SIG-M5 (cell line): ENCODE results near the gene HOXB7.

Experiments used
- DNase-seq: peaks from one replicate; lab custom pipeline; 2025; lab: John Stamatoyannopoulos, UW

Gene HOXB7

DNA sequence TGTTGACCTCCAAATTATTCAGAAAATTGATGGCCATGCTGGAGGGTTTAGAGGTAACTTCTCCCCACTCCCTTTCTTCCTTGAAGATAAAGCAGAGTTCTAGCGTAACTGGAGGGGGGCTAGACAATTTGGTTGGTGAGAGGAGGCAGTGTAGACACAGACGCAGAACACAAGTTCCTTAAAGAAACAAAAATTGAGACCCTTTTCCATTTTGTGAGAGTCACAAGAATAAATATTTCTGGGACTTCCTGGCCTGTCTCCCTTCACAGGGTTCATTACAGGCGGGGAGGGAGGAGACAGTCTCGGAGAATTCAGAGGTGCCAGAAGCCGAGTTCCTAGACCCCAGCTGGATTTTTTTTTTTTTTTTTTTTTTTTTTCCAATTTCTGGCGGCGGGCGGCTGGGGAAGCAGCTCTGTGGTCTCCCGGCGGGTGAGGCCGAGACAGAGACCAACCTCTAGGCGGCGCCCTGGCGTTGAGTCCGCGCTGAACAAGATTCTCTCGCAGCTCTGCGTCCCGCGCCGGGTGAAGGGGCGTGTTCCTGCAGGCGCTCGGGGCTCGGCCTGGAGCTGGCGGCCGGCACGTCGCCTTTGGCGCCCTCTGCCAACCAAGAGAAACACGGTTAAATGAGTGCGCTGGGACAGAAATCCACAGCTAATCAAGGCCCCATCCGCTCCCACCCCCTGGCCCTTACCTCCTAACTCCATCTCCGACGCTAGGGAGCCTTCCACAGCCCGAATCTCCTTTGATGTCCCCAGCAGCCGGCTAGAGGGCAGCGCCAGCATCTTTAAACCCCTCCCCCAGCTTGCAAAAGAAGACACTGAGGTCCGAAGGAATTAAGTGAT, 25.6 kb upstream of the HOXB7 start:
- DNase-seq = no peak

- DNase-seq = no peak
These were observed 23.8 kb upstream of the HOXB7 start for GRCh38 chr17:48634493-48635208.

- no peak for DNase-seq
These were observed 22.5 kb upstream of the HOXB7 start for GRCh38 chr17:48633266-48633677.

DNA sequence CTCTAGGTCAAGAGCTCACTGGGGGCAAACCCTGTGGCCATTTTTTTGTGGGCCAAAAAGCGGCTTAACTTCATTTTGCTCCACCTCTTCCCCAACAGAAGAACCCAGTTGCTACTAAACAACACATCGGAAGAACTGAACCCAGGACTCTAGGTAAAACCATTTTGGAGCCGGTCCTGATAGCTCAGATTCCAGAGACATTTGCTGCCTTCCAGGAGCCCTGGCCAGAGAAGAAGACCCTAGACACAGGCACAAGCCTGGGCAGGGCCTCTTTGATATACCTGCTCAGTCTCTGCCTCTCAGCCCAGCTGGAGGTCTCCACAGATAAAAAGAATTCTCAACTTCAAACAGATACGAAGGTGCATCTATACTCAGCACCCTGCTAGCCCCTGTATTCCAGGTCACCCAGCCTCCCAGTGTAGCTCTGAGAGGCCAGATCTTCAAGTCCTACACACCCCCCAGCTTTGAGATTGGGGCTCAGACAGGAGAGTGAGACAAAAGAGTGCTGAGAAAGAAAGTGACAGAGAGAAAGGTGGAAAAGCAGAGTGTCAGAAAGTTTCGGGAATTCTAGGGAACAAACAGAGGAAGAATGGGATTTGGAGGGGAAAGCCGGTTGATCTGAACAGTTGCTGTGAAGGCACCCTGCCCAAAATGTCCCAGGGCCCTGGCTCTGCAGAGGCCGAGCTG, 21.9 kb upstream of the HOXB7 start:
- DNase-seq = no peak

DNA sequence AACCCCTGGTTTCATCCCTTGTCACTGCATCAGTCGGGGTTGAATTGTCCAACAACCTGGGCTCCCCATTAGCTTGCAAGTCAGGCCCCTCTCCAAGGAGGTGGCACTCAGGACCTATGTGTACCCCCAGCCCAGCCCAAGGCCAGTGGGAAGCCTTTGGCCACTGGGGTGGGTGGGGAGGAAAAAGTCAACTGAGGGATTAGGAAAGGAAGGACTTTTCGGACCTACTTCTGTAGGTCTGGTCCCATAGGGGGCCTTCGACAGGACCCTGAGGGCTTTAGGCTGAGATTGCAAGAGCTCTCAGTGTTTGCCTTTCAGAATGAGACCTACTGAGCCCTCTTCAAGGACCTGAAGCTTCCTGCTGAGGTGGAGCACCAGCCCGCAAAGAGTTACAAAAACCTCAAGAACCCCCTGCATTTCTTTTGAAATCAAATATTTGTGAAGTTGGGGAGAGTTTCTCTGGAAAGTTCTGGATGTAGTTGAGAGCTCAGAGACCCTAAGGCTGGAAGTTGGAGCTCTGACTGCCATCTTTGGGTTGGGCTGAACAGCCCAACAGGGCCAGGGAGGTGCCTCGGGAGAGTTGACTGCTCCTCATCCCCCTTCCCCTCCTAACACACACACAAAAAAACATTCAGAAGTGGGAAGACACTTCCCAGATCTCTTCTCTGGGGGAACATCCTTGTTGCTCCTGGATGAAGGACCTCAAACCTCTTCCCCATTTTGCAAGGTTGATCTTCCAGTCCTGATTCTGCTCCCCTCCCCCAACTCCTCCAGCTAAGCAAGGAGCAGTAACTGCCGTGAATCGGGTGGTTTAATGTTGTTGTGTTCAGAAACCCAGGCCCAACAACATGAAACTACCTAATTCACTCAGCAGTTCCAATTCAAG, 21.1 kb upstream of the HOXB7 start:
- no peak for DNase-seq

- no peak for DNase-seq
These were observed 20.3 kb upstream of the HOXB7 start for GRCh38 chr17:48630925-48631692.

- DNase-seq = no peak
These were observed 19.4 kb upstream of the HOXB7 start for GRCh38 chr17:48630009-48630924.

- DNase-seq = no peak
These were observed 18.6 kb upstream of the HOXB7 start for GRCh38 chr17:48629411-48629759.

- DNase-seq = no peak
These were observed 18.0 kb upstream of the HOXB7 start for GRCh38 chr17:48628649-48629410.

GRCh38 chr17:48627623-48628521, 17.1 kb upstream of the HOXB7 start:
- DNase-seq = no peak

DNA sequence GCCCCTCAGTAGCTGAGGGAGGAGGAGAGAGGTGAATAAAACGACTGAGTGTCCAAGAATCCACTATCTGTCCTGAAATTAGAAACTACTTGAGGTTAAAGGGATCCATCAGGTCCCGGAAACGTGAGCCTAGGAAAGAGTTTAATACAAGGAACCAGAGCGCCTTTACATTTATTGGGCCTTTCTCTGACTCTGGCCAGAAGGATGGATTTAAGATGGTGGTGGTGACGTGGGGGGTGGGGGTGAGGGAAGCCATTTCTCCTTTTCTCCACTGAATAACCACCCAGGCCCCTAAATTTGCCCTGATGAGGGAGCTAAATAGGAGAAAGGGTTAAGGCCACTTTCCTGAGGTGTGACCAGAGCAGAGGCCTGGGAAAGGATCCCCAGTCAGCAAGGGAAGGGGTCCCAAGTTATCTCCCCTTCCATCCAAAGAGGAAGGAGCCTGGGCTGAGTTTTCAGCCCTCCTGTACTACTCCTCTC, 16.3 kb upstream of the HOXB7 start:
- DNase-seq = no peak

GRCh38 chr17:48626245-48627117, 15.7 kb upstream of the HOXB7 start, which contains the start of gene HOXB9:
TSS of gene HOXB9 (minus strand) at chr17:48626358. CDS start at chr17:48626269, 89 bp downstream.
- no peak for DNase-seq

GRCh38 chr17:48625495-48626244, 14.9 kb upstream of the HOXB7 start:
- DNase-seq = no peak

DNA sequence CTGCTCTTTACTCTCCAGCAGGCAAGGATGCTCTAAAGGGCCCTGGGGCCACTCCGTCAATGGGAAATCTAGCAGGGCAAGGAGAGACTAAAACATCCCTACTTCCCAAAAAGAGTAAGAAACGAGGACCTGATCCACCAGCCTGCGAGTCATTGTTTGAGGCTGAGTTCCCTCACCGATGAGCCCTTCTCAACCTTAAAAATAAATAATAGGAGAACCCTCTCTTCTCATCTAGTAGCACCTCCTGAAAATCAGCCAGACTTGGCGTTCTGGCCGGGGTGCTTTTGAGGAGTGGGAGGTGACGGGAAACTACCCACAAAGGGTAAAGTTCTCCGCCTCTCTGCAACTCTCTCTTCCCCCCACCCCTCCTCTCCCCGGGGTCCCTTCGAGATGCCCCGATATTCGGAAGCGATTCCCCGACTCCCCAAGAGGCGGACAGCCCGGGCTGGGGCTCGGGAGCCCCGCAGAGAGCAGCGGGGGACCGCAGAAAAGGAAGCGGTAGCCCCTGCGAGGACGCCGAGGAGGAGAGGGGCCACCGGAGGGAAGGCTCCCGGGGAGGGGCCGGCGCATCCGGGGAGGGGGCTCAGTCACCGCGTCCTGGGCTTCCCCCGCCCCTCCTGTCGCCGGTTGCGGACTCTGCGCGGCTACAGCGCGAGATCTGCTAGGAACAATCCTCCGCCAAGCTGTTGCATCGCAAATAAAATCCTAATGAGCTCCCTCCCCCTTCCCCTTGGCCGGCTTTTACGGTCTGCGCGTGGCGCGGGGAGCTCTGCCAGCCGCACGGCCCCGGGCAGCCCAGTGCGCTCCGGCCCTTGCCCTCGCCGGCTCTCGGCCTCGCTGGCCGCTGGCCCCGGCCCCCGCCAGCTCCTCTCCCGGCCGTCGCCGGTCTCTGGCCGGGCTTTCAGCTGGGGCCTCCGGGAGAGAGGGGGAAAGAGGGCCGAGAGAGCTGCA, 14.0 kb upstream of the HOXB7 start:
- DNase-seq = no peak

DNA sequence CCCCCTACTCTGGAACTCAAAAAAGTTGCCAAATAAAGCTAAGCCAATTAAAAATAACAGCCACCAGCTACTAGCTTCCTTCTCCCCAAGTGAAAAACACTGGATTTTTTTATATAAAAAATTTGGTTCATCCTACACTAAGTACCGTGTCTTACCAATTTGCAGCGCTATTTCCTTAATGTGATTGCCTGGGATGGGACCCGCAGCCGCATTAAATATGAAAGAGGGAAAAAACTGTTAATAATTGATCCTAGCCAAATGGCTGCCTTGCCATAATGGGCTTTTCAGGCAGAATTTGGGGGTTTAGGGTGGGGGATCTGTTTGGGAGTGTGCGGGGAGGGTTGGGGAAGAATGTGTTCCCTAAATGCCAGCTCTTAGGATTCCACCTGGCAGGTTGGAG, 13.3 kb upstream of the HOXB7 start:
- DNase-seq = no peak
